Progenitor cell of endocrine pancreas (in vitro differentiated cells): ENCODE measurements around the gene VRK2. TPM values are rescaled to one million over a fixed set of nuclear protein-coding genes. Genes with fewer than 3 reads are reported as not detected.
A peak's percentile ranks its signal among the peaks of the same experiment; 100 is the strongest.
"Not testable (repeated sequence)": the region's sequence is repeated elsewhere in the genome, so short reads cannot be mapped to it uniquely, and the experiment has no call there.

Experiments
- DNase-seq: peaks from one replicate; pipeline ENCODE4 v3.0.0; 2021; ENCODE audit warnings: low spot score; ENCODE audit not compliant: unreplicated experiment
- H3K27ac Mint-ChIP-seq: 2 replicates; pipeline ENCODE4 v1.8.0; 2021; ENCODE audit warnings: mild to moderate bottlenecking, moderate library complexity, mixed read lengths
- H3K27me3 Mint-ChIP-seq: 2 replicates; pipeline ENCODE4 v1.8.0; 2021; ENCODE audit warnings: mixed read lengths
- H3K36me3 Mint-ChIP-seq: 2 replicates; pipeline ENCODE4 v1.8.0; 2022; ENCODE audit warnings: mixed read lengths; ENCODE audit not compliant: insufficient read depth
- H3K4me1 Mint-ChIP-seq: 2 replicates; pipeline ENCODE4 v1.8.0; 2021; ENCODE audit warnings: low read depth, mixed read lengths
- H3K4me3 Mint-ChIP-seq: 2 replicates; pipeline ENCODE4 v1.8.0; 2021; ENCODE audit warnings: low read depth, mild to moderate bottlenecking, moderate library complexity, mixed read lengths
- H3K9me3 Mint-ChIP-seq: 2 replicates; pipeline ENCODE4 v1.8.0; 2021; ENCODE audit warnings: low read depth, mixed read lengths
- CTCF ChIP-seq: fragments of 200-600 bp; sonication (generic); IDR thresholded peaks from one replicate; pipeline ENCODE4 v1.5.0; 2021; ENCODE audit warnings: antibody characterized with exemption, mild to moderate bottlenecking; ENCODE audit not compliant: unreplicated experiment
- total RNA-seq: library from RNA; stranded (reverse); gene quantifications from 2 replicates; pipeline ENCODE4 v1.2.1, GENCODE V29; 2021

Gene VRK2
- total RNA-seq, 1 donor from 2014 or later = 22.7 TPM

- no peaks in the 10 kb centered on the region for H3K36me3 Mint-ChIP-seq
- no peak for DNase-seq
- no peaks in the 10 kb centered on the region for H3K9me3 Mint-ChIP-seq
- TF ChIP-seq CTCF = no peak
- H3K27ac Mint-ChIP-seq = peak overlapping the region; percentile 24
- H3K27me3 Mint-ChIP-seq = no peaks in the 10 kb centered on the region
- no peak overlapping the region for H3K4me3 Mint-ChIP-seq
- H3K4me1 Mint-ChIP-seq = no peaks in the 10 kb centered on the region
Observed at GRCh38 chr2:58107803-58108710, 61.5 kb downstream of the VRK2 start.

- peaks cover 4% of the 10 kb centered on the region for H3K36me3 Mint-ChIP-seq
- peaks cover 3% of the 10 kb centered on the region for H3K4me1 Mint-ChIP-seq
- H3K27me3 Mint-ChIP-seq = no peaks in the 10 kb centered on the region
- no peak for TF ChIP-seq CTCF
- no peak overlapping the region for H3K27ac Mint-ChIP-seq
- no peak overlapping the region for H3K4me3 Mint-ChIP-seq
- no peaks in the 10 kb centered on the region for H3K9me3 Mint-ChIP-seq
- no peak for DNase-seq
Observed at GRCh38 chr2:58109481-58109880, 62.9 kb downstream of the VRK2 start.

- Mint-ChIP-seq H3K4me3 (no peak overlapping the region), H3K4me1 (peaks cover 3% of the 10 kb centered on the region), H3K9me3 (no peaks in the 10 kb centered on the region), H3K36me3 (peaks cover 4% of the 10 kb centered on the region), H3K27ac (no peak overlapping the region), H3K27me3 (no peaks in the 10 kb centered on the region)
- peak; percentile 12 for TF ChIP-seq CTCF
- no peak for DNase-seq
Observed at GRCh38 chr2:58110765-58111164, 64.2 kb downstream of the VRK2 start.

GRCh38 chr2:58113563-58113962 is 67.0 kb downstream of the VRK2 start:
- not testable (repeated sequence) for H3K4me1 Mint-ChIP-seq, DNase-seq, H3K4me3 Mint-ChIP-seq, H3K9me3 Mint-ChIP-seq, H3K27me3 Mint-ChIP-seq
- Mint-ChIP-seq H3K27ac (peak overlapping the region; percentile 43), H3K36me3 (peaks cover 10% of the 10 kb centered on the region)

GRCh38 chr2:58120626-58121229 is 74.1 kb downstream of the VRK2 start:
- peaks cover 5% of the 10 kb centered on the region for H3K9me3 Mint-ChIP-seq
- DNase-seq = no peak
- H3K36me3 Mint-ChIP-seq = peaks cover 17% of the 10 kb centered on the region
- no peaks in the 10 kb centered on the region for H3K27me3 Mint-ChIP-seq
- peaks cover 6% of the 10 kb centered on the region for H3K4me1 Mint-ChIP-seq
- H3K4me3 Mint-ChIP-seq = no peak overlapping the region
- H3K27ac Mint-ChIP-seq = no peak overlapping the region
- TF ChIP-seq CTCF = no peak

GRCh38 chr2:58122040-58122439 is 75.4 kb downstream of the VRK2 start:
- Mint-ChIP-seq H3K4me1 (peaks cover 6% of the 10 kb centered on the region), H3K27me3 (no peaks in the 10 kb centered on the region), H3K4me3 (no peak overlapping the region), H3K9me3 (peaks cover 5% of the 10 kb centered on the region), H3K36me3 (peaks cover 14% of the 10 kb centered on the region), H3K27ac (no peak overlapping the region)
- TF ChIP-seq CTCF = no peak
- no peak for DNase-seq
